HG02852 (cell line): ENCODE results near the gene SPINK5.
"Not testable (repeated sequence)": the region's sequence is repeated elsewhere in the genome, so short reads cannot be mapped to it uniquely, and the experiment has no call there.

Experiments used
- ATAC-seq: cut with Tn5 transposase; IDR thresholded peaks from one replicate; pipeline ENCODE4 v1.9.1; 2021; ENCODE audit warnings: mild to moderate bottlenecking, moderate library complexity; ENCODE audit not compliant: unreplicated experiment

Gene SPINK5, protein sequence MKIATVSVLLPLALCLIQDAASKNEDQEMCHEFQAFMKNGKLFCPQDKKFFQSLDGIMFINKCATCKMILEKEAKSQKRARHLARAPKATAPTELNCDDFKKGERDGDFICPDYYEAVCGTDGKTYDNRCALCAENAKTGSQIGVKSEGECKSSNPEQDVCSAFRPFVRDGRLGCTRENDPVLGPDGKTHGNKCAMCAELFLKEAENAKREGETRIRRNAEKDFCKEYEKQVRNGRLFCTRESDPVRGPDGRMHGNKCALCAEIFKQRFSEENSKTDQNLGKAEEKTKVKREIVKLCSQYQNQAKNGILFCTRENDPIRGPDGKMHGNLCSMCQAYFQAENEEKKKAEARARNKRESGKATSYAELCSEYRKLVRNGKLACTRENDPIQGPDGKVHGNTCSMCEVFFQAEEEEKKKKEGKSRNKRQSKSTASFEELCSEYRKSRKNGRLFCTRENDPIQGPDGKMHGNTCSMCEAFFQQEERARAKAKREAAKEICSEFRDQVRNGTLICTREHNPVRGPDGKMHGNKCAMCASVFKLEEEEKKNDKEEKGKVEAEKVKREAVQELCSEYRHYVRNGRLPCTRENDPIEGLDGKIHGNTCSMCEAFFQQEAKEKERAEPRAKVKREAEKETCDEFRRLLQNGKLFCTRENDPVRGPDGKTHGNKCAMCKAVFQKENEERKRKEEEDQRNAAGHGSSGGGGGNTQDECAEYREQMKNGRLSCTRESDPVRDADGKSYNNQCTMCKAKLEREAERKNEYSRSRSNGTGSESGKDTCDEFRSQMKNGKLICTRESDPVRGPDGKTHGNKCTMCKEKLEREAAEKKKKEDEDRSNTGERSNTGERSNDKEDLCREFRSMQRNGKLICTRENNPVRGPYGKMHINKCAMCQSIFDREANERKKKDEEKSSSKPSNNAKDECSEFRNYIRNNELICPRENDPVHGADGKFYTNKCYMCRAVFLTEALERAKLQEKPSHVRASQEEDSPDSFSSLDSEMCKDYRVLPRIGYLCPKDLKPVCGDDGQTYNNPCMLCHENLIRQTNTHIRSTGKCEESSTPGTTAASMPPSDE

DNA sequence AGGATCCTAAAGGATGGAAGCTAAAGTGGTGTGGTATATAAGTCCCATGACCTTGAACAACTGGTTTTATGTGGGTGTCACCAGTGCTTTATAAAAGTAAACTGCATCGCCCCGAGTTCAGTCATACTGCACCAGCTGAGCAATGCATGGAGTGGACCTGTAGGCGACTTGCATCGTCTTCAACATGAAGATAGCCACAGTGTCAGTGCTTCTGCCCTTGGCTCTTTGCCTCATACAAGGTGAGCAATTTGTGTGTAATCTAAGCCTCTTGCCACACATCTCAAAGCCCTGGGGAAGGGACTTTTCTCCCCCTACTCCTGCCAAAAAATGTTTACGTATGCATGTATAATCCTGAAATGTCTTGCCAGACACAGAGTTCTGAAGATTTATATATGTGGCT, at the start of gene SPINK5:
Gene SPINK5, plus strand, starts transcription at position 120 of the 400 bp plus-strand sequence. Its CDS starts 65 bp downstream, at position 185.
- no peak for ATAC-seq

DNA sequence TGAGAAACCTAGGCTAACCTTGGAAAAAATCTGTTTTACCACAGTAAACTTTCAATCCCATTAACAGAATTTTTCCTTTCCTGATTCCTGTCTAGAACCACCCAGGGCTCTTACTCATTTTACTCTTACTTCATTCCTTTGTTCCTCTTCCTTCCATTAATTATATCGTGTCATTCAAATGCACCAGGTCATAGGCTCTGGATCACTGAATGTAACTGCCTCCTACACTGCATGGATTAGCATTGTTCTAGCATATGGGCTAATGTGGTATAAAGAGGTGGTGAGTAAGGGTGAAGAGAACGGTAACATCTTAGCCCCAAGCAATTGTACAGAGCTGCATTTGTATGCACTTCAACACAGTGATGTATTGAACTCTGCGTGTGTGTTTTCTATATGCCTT, 49.5 kb upstream of the SPINK5 start:
- no peak for ATAC-seq

DNA sequence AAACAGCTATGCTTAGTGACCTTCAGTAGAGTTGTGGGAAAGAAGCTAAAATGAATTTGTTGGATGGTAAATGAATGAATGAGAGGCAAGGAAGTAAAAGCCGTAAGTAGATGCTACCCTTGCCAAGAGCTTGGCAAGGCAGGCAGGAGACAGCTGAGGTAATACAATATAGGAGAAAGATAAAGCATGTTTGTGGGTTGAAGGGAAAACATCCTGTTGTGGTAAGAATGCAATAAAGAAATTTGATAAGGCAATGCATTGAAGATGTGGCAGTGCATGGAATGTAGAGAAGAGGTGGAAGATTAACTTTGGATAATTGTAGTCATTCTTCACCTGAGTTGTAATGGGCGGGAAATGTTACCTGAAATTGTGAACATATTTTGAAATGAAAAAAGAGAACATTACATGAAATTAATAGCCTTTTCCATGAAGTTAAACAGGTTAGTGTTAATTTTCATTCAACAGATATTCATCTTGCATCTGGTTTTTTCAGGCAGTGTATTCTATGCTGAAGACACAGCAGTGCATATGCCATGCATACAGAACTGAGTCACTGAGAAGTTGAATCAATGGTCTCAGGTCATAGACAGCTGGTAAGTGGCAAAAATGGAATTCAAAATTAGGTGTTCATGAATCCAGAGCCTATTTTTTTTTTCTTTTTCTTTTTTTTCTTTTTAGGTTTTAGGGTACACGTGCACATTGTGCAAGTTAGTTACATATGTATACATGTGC, 43.4 kb upstream of the SPINK5 start:
- ATAC-seq = no peak

DNA sequence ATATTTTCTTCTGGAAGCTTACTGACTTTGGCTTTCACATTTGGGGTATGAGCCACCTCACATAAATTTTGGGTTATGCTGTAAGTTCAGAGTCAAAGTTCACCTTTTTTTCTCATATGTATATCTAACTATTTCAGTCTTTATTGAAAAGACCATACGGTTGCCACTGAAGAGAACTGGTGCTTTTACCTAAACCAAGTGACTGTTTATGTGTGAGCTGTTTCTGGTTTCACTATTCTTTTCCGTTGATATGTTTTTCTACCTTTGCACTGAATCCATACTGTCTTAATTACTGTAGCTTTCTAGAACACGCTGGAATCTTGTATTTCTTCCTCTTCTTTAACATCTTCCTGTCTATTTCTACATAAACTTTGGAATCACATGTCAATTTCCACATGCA, 36.3 kb upstream of the SPINK5 start:
- ATAC-seq = no peak

DNA sequence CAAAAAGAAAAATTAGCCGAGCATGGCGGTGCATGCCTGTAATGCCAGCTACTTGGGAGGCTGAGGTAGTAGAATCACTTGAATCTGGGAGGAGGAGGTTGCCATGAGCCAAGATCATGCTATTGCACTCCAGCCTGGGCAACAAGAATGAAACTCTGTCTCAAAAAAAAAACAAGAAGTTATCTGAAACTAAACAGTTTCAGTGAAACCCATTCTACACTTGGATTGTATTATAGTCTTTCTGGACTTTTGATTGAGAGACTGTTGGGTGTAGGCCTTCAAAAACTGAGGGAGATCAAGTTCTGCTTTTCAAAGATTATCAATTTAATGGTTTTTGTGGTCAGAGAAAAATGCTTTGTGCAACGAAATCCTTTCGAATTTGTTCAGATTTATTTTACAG, 34.6 kb upstream of the SPINK5 start:
- ATAC-seq = no peak

DNA sequence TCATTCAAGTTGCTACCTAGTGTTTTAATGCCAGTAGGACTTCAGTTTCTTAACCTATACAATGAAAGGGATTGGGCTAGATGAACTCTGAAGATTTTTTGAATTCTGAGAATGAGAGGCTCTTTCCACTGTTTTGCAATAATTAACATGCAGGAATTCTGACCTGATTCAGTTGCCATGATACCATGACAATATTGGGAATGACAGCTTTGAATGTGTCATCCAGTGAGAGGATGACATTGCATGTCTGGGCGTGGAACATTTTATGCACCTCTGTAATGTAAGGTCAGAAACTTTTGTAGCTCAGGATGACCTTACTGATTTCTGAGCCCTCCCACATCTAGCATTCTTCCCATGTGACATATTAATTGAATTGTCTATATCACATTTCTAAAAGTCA, 30.6 kb upstream of the SPINK5 start:
- ATAC-seq = no peak

DNA sequence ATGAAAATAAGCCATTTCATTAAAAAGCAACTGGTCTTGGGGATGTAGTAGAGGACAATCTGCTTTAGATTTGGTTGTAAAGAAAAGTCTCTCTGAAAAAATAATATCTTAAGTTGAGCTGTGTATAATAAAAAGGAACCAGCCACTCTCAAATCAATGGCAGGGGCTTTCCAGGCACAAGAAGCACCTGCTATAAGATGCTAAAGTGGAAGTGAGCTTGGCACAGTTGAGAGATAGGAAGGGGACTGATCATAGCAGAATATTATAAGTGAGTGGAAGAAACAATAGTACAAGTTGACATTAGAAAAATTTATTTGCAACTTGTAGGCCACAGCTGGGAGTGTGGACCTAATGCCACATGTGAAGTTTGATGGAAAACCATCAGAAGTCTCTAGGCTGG, 28.1 kb upstream of the SPINK5 start:
- ATAC-seq = no peak

DNA sequence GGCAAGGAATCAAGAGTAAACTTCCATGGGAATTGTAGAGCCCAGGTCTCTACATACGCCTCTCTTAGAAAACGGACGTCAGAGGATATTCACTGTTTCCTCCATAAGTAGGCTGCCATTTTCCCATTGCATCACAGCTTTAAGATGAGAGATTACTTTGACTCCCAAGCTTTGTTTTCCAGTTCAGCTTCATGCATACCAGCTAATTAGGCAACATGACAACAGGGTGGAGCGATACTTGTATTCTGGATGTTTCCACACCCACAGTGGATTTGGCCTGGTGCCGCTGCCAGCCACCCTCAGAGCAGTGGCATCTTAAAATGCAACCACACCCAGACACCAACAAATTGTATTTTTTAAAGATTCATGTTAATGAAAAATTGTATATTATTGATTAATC, 20.9 kb upstream of the SPINK5 start:
- ATAC-seq = no peak

DNA sequence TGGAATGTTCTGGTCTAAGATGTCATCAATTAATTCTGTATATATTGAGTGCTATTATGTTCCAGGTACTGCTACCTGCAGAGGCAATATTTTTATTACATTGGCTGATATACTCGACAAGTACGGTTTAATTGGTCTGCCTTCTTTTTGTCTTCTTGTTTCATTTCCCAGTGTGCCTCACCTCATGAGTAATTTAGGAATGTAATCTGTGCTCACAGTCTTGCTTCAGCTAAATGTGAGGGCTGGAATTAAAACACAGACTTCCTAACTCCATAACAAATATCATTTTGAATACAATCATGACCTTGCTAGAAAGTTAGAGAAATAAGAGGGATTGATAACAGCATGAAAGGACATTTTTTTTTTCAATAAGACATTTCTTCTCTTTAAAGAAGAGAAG, 20.1 kb upstream of the SPINK5 start:
- ATAC-seq = no peak

DNA sequence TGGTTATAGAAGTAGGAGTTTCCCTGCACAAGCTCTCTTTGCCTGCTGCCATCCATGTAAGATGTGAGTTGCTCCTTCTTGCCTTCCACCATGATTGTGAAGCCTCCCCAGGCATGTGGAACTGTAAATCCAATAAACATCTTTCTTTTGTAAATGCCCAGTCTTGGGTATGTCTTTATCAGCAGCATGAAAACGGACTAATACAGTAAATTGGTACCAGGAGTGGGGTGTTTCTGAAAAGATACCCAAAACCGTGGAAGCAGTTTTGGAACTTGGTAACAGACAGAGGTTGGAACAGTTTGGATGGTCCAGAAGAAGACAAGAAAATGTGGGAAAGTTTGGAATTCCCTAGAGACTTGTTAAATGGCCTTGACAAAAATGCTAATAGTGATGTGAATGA, 8.6 kb upstream of the SPINK5 start:
- not testable (repeated sequence) for ATAC-seq

DNA sequence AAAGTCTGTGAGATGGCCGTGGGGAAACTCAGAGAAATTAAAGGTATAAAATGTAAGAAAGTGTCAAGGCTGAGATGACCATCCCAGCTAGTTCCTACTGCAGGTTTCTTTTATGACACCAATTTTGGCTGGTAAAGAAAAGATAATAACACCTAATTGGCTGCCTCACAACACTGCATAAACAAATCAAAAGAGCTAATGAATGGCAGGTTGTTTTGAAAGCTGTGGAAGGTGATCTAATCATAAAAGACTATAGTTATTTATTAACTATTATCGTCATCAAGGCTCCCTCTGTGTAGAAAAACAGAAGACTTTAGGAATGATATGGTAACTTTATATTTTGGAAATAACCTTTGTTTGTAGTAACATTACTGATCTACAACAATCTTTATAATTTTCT, 3.5 kb upstream of the SPINK5 start:
- no peak for ATAC-seq

DNA sequence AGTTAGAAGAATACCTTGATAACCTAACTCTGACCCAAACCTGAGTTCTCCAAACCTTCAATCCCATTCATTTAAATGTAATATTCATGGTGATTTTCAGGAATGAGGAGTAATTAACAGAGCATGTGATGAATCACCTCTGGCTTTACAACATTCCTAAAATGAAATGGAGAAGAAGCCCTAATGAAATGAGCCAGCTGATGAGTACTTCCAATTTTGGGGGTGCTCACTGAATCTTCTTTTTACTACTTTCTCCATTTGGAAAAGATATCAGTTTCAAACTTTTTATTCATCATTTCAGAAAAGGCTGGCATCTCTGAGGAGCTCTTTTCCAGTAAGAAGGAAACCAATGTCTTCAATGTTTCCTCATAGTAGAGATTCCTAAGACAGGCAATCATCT, 2.9 kb upstream of the SPINK5 start:
- no peak for ATAC-seq

DNA sequence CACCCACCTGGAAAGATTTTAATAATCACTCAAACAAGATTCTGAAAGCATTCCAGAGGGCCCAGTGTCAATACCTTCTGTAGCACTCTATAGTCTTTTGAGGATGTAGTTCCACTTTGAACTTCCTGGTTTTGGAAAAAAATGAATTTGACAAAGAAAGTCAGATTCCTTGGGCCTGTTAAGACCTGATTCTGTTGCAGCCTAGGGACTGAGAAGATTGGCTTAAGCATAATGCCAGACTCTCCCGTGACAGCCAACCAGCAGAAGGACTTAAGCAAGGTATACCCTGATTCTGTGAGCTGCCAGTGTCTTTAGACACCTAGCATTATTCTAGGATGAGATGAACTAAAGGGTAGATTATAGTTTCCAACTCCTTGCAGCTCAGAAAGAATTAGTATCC, 6.8 kb downstream of the SPINK5 start:
- ATAC-seq = no peak

DNA sequence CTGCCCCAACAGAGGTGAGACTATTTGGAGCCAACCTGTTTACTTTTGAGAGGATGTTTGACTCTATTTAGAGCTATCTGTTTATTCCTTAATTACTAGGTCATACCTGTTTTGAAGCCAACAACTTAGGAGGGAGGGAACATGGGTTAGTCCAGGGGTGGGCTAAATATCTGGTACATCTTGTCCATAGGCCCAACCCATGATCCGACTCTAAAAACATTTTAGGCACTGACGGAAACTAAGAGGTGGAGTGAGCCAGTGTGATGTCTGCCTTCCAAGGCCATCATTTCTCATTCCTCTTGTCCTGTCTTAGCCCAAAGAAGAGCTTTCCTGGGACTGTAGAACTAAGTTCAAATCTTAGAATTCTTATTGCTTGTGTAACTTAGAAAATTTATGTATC, 8.4 kb downstream of the SPINK5 start:
- no peak for ATAC-seq

DNA sequence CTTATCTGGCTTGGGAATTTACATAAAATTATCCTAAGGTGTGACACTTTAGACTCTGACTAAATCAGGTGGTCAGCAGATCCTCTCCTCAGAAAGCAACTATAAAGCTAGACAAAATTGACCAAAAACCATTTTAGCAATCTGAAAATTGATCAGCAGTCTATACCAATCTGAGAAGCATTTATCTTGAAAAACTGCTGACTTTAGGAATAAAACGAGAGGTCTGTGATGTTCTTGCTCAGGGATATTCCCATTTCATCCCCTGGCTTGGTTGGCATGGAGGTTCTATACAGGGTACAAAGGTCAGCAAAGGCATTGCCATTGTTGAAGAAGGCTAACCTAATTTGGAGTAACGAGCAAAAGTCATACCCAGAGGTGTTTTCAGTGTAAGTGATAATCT, 11.7 kb downstream of the SPINK5 start:
- ATAC-seq = no peak

DNA sequence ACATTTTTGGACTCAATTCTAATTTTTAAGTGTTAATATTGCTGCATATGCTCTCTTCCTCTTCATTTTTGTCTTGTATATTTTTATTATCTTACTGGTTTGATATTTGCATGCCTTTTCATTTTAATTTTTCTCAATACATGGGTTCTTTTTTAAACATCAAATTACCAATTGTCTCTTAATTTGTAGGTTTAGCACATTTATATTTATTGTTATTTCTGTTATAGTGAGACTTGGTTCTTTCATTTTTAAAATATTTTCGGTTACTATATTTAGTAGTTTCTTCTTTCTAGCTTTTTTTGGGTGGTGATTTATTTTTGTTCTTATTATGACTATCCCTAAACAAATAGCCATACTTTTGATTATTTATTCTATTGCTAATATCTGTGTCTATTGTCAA, 19.4 kb downstream of the SPINK5 start:
- ATAC-seq = no peak

DNA sequence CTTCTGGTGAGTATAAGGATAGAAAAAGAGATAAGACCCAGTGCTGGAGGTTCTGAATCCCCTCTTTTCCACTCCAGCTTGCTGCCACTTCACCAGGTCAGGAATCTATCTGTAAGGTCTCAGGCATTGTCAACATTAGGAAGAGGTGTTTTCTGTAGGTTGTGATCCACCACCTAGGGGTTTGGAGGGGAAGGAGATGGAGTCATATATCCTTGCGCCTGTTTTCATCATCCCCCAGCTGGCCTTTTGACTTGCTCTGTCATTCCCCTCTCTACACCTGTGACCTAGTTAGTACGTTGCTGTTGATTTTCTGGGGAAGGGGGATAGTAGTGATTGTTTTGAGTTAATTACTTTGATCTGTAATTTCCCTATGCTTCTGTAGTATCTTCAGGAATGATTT, 20.5 kb downstream of the SPINK5 start:
- ATAC-seq = no peak

DNA sequence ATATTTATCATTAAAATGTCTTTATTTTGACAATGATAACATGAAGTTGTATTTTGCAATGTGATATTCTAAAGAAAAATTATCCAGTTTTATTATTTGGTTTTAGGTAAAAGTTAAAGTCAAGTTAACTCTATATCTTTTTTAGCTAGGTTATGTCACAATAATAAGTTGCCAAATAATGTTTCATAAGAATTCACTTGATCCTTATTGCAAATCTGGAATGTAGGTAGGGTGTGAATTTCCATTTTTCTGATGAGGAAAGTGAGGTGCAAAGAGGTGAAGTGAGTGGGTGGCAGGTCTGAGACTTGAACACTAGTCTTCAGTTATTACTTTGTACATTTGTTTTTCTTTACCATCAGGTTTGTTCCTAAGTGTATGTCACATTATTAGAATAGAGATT, 21.5 kb downstream of the SPINK5 start:
- no peak for ATAC-seq

DNA sequence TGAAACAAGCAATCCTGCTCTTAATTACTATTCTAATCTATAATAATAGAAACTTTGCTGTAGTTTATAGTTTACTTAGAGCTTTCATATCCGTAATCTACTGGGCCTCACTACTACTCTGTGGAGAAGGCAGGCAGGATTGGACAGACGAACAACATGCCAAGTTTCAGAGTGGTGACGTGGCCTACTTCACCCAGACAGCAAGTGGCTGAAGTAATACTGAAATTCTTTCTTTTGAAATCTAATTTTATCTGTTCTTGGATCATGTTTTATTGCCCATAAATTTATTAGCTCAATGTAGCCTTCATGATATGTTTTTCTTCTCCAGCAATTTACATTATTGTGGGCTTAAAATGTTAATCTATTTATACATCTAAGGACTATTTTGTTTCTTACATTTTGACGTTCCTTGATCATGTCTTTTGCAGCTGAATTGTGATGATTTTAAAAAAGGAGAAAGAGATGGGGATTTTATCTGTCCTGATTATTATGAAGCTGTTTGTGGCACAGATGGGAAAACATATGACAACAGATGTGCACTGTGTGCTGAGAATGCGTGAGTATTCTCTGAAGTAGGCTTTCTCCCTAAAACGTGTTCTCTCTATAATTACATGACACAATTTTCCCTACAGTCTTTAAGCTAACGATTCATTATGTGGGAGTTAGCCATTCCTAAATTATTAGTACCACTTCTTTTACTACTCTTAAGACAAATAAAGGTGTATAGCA, 22.4 kb downstream of the SPINK5 start:
- no peak for ATAC-seq

DNA sequence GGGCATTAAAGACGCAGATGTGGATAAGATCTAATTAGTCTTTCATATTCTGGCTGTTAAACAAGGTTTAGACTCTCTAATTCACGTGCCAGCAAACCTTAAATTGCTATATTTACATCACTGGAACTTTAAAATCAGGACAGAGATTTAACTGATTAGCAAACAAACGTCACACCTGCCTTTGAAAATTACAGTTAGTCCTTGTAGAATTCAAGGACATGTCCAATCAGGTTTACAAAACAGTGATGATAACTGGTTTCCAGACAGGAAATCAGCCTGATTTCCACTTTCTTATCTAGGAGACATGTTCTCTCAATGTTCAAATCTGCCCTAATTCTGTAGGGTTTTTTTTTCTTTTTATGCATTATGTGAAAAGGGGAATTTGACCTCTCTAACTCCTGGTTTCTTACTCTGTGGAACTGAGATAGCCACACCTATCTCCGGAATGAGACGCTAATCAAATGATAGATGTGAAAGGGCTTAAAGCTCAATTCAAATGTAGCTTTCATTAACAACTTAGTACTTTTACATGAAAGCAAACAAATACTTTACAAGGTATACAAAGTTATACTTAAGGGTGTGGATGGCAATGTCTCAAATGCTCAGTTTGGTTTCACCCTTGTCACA, 26.5 kb downstream of the SPINK5 start:
- ATAC-seq = no peak
